Muscle of arm (tissue), 12 donors: ENCODE results near the gene RBFOX1. TPM values are rescaled to one million over a fixed set of nuclear protein-coding genes. Genes with fewer than 3 reads are reported as not detected.

Experiments
- DNase-seq: peaks from one replicate; pipeline ENCODE4 v3.0.0-alpha.2; 2013
- polyA plus RNA-seq, 12 donors: library from polyadenylated mRNA; unstranded; fragments of 120-200 nt; gene quantifications; one replicate each; pipeline ENCODE4 v1.2.1, GENCODE V29; 2013; ENCODE audit not compliant: insufficient read length in 12 of 12

Gene RBFOX1
- polyA plus RNA-seq, 12 donors, result 30.4 to 81.1 (median 58.0) TPM; not detected in 1

DNA sequence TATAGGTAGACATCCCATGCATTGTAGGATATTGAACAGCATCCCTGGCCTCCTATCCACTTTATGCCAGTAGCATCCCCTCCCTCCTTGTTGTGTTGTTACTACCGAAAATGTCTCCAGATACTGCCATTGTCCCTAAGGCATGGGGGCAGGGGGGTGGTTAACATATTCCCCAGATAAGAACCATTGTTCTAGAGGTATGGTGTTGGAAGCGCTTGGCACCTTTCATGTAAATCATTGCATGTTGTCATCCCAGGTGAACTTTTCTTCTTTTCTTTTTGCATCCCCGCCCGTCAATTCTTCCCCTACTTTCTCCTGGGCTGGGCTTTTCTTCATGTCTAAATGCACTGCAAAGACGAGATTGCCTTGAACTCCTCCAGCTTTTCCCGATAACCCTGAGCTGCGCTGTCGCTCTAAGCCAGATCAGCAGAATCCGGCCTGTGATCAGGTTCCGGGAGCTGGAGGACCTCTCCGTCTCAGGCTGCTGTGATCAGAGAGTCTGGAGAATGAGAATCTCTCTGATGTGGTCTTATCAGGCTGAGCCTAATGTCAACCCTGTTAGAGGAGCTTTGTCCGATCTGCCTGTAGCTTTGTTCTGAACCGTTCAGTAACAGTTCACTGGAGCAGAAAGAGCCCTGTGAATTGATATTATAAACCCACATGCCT is 76.2 kb downstream of the RBFOX1 start:
- no peak for DNase-seq

DNA sequence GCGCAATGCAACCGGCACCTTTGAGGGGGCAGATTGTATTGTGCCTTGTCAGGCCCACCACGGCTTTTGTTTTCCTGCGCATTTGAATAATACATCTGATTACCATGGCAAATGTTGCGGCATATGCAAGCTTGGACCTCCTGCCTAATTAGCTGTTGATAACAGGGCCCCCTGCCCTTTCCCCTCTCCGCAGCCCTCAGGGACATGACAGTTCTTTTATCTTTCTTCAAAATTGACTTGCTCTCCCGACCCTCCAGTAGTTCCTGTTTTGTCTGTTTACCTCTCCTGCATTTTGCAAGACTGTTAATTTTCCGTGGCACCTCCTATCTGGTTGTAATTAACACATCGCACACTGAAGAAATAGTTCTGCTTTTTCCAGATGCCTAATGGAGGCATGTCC is 86.8 kb downstream of the RBFOX1 start:
- DNase-seq, result no peak

DNA sequence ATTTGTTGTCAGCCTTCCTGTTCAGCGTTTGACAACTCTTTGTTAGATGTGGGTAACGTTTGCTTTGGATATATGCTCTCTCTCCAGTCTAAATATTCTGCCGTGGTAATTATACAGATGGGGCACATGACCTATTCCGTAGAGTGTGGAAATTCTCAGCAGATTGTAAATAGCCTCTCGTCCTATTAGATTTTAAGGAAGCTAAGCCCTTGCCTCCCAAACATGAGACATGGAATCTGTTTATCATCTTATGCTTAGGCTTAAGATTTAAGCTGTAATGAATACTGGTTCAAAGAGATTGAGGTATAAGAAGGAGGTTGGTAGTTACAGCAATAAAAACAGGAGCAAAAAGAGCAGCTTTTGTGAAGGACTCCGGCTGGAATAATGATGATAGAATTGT is 87.4 kb downstream of the RBFOX1 start:
- no peak for DNase-seq

DNA sequence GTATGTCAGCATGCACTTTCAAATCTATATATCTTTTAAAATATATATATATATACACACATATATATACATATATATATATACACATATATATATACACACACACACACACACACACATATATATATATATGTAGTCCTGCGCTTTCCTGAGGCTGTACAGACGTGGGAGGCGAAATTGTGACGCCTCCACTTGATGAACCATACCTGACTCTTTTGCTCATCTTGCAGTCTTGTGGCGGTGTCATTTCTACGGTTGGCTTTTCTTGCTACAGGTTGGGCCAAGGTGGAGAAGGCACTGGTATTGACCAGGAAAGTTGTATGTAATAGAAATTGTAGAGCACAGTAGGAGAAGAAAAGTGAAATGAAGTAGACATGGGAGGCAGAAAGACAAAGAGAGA is 88.2 kb downstream of the RBFOX1 start:
- no peak for DNase-seq

DNA sequence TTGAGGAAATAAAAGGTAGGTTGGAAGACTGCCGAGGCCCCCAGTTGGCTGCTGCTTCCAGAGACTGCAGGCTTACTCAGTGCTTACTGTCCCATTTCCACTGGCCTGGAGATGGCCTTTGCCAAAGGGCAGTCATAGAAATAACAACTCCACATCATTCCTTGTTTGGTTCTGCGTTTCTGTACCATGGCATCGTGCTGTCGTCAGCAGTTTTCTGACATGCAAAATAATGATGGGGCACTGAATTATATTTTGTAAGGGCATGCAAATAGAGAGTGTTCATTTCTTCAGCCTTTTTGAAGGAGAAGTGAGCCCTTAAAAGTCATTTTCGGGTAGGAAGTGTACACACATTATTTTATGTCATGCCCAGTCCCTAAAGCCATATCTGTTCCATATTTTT is 88.9 kb downstream of the RBFOX1 start:
- no peak for DNase-seq

DNA sequence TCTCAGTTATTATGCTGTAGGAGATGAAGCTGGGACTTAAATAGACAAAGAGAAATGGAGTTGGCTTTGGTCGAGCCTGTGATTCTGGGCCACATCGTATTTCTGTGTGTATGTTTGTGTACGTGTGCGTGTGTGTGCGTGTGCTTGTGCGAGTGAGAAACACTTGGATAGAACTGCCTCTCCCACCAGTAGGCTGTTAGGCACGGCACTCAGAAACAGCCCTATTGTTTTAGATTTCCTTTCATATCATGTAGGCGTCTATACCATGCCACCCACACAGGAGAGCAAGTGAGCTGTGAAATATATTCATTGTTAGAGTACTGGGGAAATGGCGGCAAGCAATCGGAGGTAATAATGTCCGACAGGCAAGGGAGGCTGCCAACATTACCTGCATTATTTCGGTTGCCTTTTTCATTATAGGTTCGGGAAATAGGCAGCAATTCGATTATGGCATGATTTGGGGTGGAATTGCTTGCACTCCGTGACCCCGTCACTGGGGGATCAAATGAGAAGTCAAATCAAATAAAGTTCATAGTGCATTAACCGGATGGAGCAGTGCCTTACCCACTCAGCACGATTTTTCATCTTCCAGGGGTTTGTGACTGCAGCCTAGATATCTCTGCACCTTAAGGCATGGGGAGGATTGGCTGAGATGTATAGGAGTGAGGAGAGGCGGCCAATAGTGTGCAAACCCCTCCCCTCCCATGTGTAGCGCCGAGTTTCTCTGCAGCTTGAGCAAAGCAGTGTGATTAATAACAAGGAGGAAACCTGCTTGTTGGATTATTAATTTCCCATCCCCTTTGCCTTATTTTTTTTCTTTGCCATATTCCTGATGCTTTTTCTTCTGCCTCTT is 89.6 kb downstream of the RBFOX1 start:
- DNase-seq, result no peak

DNA sequence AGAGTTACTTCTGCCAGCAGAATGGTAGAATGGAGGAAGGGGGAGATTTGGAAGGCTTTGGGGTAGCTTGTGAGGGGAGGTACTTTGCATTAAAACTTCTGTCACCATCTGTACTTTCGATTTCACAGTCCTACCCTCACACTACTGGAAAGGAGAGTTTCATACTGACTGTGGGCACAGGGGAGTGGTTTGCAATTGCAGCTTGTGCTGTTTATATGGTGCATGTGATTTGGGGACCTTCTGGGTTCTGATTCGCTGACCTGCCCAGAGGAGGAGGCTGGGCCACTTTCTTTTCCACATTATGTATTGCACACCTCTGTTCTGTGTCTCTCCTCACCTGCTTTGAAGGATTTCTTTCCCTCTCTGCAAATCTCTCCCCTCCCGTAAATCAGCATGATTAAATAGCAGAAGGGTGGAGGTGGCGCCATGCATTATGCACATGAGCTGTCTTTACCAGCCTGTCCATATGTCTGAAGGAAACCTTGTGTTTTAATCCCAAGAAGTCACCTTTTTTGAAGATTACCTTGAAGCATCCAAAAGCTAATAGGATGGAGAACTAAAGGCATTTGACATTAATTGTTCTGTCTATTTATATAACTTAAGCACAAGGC is 90.9 kb downstream of the RBFOX1 start:
- DNase-seq, result no peak

DNA sequence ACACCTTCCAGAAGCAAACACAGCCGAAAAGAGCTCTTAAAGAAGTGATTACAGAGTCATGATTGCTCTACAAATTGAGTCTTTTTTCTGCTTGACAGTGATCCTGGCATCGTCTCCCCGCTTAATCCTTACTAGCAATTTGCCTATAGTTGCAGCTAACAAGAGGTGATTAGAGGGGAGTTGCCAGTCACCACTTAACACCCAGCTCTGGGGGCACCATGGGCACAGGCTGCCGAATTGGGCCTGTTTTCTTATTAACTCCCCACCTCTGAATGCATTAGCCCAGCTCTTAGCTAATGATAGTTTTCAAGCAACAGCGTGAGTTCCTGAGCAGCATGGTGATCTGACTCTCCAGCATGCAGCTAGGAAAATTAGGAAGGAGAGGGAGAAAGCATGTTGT is 93.5 kb downstream of the RBFOX1 start:
- DNase-seq, result no peak

DNA sequence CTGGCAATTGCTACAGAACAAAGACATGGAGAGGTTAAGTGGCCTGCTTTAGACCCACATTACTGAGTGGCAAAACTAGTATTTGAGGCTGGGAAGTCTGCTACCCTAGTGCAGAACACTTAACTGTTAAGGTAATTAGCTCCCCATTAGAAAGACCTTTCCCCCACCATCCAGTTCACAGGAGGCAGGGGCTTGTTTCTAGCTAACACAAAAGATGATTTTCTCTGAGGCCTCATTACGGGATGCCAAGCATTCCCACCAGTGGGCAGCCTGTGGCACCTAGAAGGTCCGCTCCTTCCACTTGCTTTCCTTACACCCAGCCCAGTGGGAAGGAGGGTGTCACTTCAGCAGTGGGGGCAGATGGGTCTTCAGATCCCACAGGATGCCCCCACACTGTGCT is 99.1 kb downstream of the RBFOX1 start:
- DNase-seq, result no peak

DNA sequence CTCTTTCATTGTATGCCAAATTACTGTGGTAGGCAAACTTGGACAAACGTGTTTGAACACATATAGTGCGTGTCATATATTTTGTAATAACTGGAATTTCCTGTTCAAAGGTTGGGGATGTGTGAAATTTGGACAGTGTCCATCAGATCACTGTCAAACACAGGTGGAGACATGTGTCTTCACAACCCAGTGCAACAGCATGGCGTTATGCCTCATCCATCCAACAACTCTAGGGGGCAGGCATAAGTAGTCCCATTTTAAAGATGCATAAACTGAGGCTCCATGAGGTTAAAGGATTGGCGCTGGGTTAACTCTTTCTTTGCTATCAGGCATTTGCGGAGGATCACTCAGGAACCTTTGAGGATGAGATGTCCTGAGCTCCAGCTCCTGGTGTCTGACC is 103.7 kb downstream of the RBFOX1 start:
- no peak for DNase-seq

DNA sequence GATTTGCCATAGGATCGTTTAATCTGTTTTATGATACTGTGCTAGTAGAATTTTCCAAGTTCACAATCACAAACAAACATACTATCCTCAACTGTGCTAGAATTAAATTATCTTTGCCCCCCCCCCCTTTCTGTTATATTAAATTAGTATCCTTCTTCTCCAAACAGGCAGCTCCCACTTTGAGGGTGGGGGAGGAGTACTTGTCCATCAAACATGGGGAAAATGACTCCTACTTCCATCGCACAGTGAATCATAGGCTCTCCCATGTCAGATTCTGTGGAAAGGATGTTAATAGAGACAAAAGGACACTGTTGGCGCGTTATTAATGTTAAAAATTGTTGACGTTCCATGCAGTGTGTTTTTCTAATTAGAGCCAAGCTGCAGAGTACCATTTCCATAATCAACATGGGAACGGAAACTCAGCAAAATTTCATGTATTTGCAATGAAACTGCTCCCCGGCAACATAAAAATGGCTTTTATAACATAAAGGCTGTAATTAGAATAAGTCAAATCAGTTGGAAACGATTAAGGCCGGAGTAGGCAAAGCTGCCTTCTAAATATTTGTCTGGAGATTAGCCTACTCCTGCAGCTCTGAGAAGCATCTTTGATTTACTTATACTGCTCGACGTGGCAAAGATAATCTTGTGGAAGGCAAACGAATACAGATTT is 104.6 kb downstream of the RBFOX1 start:
- no peak for DNase-seq

DNA sequence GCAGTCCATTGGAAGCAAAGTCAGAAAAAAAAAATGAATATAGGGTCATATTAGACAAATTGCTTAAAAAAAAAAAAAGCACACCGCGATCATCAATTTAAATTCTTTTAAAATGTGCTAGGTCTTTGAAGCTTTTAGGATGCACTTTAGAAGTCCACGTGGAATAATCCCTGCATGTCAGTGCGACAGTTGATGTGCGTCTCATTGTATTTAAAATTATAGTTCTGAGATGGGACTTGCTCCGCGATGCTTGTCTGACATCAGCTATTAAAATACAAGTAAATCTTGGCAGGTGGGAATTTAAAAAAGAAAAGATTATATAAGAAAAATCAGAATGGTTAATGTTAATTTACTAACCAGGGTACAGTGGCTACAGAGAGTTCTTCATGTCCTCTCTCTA is 105.2 kb downstream of the RBFOX1 start:
- no peak for DNase-seq

DNA sequence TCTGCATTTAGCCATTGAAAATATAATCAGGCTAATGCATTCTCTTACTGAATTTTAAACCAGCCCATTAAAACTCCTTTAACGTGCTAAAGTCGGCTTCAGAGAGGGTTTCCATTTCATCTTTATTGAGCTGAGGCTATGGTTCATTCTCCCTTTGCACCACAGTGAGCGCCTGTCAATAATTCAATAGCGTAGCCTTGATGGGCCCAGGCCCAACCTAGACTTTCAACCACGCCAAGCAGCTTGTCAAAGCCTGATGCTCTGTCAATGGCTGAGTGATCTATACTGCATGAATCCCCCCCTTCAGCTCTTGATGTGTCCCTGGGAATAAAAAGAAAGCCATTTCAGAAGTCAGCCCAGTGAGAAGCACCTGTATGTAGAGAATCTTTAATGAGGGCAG is 106.0 kb downstream of the RBFOX1 start:
- DNase-seq, result no peak

DNA sequence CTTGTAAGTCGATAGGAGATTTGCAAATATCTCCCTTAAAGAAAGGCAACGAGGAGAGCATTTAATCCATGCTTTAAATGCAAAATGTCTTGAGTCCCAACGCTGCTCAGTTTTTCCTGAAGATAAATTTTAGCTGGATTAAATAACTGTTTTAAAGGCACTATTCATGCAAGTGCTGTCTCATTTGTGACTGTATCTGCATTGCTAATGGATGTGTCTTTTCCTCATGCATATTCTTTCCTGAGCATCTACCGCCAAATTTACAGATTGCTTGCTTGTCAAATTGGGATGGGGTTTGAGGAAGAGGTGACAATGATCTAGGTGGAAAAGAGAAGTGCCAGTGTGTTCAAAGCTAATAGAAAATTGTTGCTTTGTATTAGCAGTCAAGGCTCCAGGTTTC is 106.9 kb downstream of the RBFOX1 start:
- no peak for DNase-seq

DNA sequence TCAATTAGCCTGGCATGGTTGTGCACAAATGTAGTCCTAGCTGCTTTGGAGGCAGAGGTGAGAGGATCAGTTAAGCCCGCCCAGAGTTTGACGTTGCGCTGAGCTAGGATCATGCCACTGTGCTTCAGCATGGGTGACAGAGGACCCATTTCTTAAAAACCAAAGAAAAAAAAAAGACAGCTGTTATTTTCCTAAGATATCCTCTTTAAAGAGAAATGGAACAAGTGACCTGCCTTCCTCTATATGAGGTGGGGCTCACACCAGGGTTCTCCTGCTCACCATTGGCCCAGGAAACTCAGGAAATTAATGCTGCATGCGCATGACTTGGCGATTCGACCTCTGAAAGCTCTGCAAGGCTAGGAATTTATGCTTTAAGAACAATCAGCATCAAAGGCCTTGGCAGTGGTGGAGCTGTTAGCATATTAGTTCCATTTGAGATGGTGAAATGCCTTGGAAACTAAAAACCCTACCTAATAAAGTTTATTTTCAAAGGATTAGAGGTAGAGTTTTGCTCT is 108.3 kb downstream of the RBFOX1 start:
- DNase-seq, result no peak

DNA sequence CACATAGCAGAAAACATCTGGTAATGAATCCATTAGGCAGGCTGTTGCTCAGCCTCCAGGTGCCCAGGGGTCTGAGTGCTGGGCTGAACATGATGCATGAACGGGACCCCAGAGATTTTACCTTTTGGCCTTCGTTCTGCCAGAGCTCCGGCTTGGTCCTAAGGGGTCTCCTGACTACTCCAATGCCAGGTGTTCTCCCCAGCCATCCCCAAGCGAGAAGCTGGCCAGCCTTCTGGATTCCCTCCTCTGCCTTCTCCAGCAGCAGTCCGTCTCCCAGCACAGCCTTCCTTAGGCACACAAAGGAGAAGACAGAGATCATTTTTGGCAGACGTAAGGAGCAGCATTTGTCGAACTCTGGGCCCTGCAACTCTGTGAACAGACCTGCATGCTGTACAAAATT is 109.4 kb downstream of the RBFOX1 start:
- DNase-seq, result peak; percentile 4

DNA sequence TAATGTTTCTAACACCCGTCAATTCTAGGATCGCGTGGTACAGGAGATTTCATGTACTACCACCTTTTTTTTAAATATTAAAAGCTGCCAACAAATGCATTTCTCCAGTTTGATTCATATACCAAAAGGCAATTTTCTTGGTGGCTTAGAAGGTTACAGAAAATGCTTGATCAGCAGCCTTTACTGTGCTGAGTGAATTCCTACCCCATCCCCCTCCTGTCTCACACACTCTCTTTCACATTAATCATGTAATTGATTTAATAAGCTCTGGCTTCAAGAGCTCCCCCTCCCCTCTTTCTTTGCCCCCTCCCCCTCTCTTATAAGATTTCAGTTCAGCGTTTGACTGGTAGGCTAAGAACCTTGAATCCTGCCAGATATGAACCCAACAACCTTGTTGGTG is 110.5 kb downstream of the RBFOX1 start:
- no peak for DNase-seq

DNA sequence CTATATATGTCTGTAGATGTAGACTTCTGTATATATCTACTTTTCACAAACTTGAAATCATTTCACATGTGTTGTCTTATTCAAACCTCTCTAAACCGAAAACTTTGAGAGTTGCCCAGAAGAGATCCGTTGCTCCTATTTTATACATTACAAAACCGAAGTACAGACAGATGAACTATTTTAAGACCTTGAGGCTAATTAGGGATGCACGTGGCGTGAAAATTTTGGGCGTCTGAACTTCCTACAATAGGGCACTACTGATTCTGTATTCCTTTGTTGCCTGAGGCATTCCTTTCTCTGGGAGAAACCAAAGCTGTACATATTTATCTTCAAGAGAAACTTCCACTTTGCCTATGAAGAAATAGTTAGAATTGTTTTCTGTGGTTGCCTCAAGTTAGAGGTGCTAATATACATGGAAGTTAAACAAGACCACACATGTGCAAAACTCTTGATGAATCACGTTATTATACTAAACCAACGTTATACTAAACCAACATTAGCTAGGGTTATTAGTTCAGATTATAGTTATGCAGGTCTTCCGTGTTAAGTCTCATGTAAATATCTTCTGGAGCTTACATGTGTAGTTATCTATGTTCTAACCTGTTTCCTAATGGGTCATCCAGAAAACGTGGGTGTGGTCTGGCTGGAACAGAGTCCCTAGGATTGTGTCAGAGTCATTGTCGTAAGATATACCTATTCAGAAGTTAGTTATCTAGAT is 111.2 kb downstream of the RBFOX1 start:
- no peak for DNase-seq

DNA sequence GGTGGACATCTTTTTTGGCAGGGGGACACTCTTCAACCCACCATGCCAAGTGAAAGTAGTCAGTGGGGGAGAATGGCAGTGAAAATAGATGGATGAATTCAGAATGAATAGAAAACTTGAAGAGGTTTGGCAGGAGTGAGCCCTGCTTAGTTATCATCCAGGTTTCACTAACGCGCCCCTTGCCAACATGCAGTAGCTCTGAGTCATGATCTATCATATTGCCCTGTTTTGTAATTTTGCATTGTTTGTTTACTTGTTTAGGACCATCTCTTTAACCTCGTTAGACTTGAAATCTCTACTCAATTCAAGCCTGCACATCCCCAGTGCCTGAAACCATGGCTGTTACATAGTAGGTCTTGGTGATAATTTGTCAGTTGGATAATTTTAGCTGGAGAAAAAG is 116.7 kb downstream of the RBFOX1 start:
- DNase-seq, result no peak

DNA sequence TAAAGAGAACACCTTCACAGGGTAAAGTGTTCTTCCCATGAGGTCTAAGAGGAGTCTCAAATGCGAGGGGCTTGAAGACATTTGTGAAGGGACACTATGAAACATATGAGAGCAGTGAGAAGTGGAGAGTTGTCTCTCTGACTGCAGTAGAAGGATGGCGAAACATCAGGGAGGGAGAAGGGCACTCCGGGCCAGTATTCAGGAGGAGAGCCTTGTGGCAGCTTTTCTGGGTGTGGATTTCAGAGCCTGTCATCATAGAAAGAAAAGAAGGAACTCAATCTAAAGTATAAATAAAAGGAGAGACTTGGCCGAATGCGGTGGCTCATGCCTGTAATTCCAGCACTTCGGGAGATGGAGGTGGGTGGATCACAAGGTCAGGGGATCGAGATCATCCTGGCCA is 117.2 kb downstream of the RBFOX1 start:
- no peak for DNase-seq

DNA sequence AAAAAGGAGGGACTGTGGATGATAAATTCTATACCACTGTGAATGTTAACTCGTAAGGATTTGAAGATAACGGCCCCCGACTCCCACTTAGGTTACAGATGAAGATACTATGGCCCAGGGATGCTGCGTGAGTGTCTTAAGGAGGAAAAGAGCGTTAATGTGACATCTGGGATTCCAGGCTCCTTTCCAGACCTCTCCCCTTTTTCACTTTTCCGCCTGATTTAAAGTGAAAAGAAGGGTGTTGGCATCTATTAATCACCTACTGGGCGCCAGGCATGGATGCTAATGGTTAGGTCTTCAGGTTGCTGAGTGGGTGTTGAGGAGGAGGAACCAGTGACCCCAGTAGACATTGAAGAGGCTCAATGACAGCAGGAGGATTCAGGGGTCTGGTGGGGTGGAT is 117.8 kb downstream of the RBFOX1 start:
- no peak for DNase-seq

DNA sequence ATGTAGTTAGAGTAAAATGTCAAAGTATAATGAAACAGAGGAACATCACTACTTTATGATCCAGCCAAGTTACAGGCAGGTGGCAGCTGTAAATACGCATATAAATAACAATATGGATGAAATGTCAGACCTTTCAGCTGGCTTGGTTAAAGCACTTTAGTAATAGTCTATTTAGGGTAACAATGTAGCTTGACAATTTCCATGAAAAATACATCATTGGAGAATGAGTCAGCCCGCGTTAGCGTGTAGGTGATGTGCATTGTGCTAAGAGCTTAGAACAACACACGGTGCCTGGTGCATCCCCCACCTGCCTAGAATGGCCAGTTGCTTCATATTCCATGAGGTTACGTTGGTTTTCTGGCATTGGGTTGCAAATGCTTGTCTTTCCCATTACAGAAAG is 119.4 kb downstream of the RBFOX1 start:
- no peak for DNase-seq
